ENCODE data around the gene MTMR4.
"Not testable (repeated sequence)": the region's sequence is repeated elsewhere in the genome, so short reads cannot be mapped to it uniquely, and the experiment has no call there.

The MTMR4 gene

GRCh38 chr17:58491510-58492045 lies 22.9 kb downstream of the MTMR4 start:
- no peak for DNase-seq

- DNase-seq: no peak
Observed at GRCh38 chr17:58488428-58488890, 26.0 kb downstream of the MTMR4 start.

- DNase-seq: no peak
Observed at GRCh38 chr17:58487589-58488427, 26.6 kb downstream of the MTMR4 start, which contains the start of gene HSF5. Gene HSF5 (minus strand): TSS chr17:58488408. CDS start chr17:58488274, 134 bp downstream.

- no peak for DNase-seq
Observed at GRCh38 chr17:58484600-58484999, 29.8 kb downstream of the MTMR4 start.

- DNase-seq: not testable (repeated sequence)
Observed at GRCh38 chr17:58481798-58482197, 32.6 kb downstream of the MTMR4 start.

GRCh38 chr17:58480090-58480489 lies 34.3 kb downstream of the MTMR4 start:
- no peak for DNase-seq

- DNase-seq: no peak
Observed at GRCh38 chr17:58476812-58477211, 37.6 kb downstream of the MTMR4 start.

GRCh38 chr17:58475985-58476384 lies 38.5 kb downstream of the MTMR4 start:
- no peak for DNase-seq

GRCh38 chr17:58470356-58470755 lies 44.1 kb downstream of the MTMR4 start:
- DNase-seq: no peak

GRCh38 chr17:58468944-58469343 lies 45.5 kb downstream of the MTMR4 start:
- DNase-seq: no peak

- DNase-seq: no peak
Observed at GRCh38 chr17:58455491-58455890, 58.9 kb downstream of the MTMR4 start.

- DNase-seq: peak; percentile 88
Observed at GRCh38 chr17:58452738-58453137, 61.7 kb downstream of the MTMR4 start.

GRCh38 chr17:58447039-58447975 lies 67.1 kb downstream of the MTMR4 start:
- peak; percentile 96 for DNase-seq

GRCh38 chr17:58446086-58446485 lies 68.4 kb downstream of the MTMR4 start:
- DNase-seq: no peak

Data from islet precursor cell (in vitro differentiated cells).